ENCODE results near the gene ASF1B.

DNA sequence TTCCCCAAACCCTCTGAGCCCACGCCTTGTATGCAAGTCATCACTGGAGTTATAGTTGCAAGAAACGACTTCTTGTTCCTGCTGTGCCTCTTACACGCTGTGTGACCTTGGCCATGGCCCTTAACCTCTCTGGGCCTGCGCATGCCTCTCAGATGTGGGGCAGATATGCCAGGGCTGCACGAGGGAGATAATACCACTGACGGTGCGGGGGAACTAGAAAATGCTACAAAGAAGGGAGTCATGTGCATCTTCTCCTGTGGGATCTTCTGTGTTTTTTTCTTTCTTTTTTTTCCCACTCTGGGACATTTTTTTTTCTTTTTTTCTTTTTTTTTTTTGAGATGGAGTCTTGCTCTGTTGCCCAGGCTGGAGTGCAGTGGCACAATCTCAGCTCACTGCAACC lies 41.5 kb downstream of the ASF1B start:
- no peak for TF ChIP-seq CTCF (conservative IDR thresholded peaks at IDR 0.05; ENCODE audit: low read depth, low read length)
- no peak for TF ChIP-seq EZH2 (IDR thresholded peaks at IDR 0.05; ENCODE audit: borderline replicate concordance, low read depth, low read length, poor library complexity, severe bottlenecking)
